CD4-positive, alpha-beta T cell treated with Interferon gamma for 1 hour (primary cell): ENCODE data around the gene SENP7.
A peak's percentile ranks its signal among the peaks of the same experiment; 100 is the strongest.
"Not testable (repeated sequence)": the region's sequence is repeated elsewhere in the genome, so short reads cannot be mapped to it uniquely, and the experiment has no call there.

Experiments
- DNase-seq: peaks from one replicate; pipeline ENCODE4 v3.0.0-alpha.2; 2020

Gene SENP7, protein sequence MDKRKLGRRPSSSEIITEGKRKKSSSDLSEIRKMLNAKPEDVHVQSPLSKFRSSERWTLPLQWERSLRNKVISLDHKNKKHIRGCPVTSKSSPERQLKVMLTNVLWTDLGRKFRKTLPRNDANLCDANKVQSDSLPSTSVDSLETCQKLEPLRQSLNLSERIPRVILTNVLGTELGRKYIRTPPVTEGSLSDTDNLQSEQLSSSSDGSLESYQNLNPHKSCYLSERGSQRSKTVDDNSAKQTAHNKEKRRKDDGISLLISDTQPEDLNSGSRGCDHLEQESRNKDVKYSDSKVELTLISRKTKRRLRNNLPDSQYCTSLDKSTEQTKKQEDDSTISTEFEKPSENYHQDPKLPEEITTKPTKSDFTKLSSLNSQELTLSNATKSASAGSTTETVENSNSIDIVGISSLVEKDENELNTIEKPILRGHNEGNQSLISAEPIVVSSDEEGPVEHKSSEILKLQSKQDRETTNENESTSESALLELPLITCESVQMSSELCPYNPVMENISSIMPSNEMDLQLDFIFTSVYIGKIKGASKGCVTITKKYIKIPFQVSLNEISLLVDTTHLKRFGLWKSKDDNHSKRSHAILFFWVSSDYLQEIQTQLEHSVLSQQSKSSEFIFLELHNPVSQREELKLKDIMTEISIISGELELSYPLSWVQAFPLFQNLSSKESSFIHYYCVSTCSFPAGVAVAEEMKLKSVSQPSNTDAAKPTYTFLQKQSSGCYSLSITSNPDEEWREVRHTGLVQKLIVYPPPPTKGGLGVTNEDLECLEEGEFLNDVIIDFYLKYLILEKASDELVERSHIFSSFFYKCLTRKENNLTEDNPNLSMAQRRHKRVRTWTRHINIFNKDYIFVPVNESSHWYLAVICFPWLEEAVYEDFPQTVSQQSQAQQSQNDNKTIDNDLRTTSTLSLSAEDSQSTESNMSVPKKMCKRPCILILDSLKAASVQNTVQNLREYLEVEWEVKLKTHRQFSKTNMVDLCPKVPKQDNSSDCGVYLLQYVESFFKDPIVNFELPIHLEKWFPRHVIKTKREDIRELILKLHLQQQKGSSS

DNA sequence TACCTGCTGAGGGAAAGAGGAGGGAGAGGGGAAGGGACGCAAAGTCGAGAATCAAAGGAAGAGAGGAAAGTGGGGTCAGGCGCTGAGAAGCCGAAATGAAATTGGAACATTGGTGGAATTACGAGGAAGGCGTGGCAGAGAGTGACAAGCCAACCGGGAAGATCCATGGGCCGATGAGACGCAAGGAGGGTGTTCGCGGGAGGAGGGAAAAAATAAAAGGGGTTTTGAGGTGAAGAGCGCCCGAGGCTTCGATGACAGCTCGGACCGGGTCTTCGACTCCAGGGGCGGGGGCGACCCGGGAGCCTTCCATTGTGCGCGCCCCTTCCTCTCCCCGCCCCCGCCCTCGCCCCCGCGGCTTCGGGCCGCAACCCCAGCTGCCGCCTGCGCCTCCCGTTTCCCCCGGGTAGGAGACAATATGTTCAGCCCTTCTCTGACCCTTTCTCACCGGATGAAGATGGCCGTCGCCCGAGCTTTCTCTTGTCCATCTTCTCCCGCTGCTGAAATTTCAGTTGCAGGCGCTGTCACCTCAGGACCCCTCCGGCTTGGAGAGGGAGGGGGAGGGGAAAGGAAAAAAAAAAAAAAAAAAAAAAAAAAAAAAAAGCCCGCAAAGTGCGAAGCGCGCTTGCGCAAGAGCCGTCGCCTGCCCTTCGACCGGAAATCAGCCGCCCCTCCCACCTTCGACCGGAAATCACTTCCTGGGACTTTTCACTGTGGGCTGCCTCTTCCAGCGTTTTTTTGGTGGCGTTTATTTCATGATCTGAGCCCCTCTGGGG, at the start of gene SENP7:
TSS of gene SENP7 (minus strand) at position 567 of the 773 bp plus-strand sequence. CDS start at position 485, 82 bp downstream.
- peak; percentile 75 for DNase-seq

DNA sequence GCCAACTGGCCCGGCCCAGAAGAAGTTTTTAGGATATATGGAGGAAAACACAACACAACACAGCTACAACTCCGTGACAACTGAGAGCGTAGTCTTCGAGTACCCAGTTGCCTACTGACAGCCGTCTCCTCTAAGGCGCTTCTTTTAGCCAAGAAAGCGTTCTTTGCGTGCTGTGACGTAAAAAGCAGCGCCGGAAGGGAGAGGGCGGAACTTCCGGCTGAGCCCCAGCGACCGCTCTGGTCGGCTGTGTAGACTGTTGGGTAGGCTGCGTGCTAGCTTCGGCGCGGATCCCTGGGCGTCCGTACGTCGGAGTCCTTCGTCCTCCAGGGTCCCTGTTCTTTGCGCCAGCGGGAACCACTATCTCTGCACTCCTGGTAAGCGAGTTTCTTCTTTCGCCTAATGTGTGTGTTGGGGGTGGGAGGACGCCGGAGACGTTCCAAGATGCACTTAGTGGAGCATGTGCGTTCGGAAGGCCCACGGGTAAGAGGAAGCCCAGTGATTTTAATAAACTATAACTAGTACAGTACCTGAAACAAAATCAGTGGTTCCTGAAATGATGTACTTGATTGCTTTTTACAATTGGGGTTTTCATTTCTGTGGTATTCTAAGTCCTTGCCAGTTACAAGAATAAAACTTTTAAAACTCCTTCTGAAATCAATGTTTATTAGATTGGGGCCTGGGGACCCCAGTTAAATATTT, 48.8 kb upstream of the SENP7 start, which contains the start of gene TRMT10C:
TSS of gene TRMT10C (plus strand) at position 239 of the 699 bp plus-strand sequence. CDS start 2,914 bp downstream, outside the sequence.
- DNase-seq = peak; percentile 93

DNA sequence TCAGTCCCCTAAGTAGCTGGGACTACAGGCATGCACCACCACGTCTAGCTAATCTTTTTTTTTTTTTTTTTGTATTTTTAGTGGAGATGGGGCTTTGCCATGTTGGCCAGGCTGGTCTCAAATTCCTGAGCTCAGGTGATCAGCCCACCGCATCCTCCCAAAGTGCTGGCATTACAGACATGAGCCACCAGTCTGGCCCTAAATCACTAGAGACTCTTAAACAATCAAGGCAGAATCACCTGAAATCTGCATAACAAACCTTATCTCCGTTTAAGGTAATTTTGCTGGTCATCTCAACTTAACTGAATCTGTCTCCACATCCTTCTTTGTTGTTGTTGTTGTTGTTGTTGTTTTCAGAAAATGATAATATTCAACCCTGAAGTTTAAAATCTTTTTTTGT, 43.1 kb upstream of the SENP7 start:
- DNase-seq = no peak

DNA sequence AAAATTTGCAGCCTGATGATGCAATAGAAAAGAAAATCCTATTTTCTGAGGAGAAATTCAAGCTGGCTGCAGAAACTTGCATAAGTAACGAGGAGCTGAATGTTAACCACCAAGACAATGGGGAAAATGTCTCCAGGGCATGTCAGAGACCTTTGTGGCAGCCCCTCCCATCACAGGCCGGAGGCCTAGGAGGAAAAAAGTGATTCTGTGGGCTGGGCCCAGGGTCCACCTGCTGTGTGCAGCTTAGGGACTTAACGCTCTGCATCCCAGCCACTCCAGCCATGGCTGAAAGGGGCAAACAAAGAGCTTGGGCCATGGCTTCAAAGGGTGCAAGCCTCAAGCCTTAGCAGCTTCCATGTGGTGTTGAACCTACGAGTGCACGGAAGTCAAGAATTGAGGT, 40.4 kb upstream of the SENP7 start:
- not testable (repeated sequence) for DNase-seq

DNA sequence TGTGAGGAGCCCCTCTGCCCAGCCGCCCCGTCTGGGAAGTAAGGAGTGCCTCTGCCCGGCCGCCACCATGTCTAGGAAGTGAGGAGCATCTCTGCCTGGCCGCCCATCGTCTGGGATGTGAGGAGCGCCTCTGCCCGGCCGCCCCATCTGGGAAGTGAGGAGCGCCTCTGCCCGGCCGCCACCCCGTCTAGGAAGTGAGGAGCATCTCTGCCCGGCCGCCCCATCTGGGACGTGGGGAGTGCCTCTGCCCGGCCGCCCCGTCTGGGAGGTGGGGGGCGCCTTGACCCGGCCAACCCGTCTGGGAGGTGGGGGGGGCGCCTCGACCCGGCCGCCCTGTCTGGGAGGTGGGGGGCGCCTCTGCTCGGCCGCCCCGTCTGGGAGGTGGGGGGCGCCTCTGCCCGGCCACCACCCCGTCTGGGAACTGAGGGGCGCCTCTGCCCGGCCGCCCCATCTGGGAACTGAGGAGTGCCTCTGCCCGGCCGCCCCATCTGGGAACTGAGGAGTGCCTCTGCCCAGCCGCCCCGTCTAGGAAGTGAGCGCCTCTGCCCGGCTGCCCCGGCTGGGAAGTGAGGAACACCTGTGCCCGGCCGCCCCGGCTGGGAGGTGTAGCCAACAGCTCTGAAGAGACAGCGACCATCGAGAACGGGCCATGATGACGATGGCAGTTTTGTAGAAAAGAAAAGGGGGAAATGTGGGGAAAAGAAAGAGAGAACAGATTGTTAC, 38.5 kb upstream of the SENP7 start:
- DNase-seq = not testable (repeated sequence)

DNA sequence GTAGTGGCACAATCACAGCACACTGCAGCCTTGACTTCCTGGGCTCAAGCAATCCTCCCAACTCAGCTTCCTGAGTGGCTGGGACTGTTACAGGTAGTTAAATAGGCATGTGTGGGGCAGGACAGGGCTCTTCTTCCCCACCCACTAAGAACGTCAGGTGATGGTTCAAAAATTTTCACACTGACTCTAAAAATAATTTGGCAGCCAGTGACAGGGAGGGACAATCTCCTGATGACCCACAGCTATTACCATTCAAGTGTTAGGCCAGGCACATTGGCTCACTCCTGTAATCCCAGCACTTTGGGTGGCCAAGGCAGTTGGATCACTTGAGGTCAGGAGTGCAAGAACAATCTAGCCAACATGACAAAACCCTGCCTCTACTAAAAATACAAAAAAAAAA, 36.5 kb upstream of the SENP7 start:
- no peak for DNase-seq

DNA sequence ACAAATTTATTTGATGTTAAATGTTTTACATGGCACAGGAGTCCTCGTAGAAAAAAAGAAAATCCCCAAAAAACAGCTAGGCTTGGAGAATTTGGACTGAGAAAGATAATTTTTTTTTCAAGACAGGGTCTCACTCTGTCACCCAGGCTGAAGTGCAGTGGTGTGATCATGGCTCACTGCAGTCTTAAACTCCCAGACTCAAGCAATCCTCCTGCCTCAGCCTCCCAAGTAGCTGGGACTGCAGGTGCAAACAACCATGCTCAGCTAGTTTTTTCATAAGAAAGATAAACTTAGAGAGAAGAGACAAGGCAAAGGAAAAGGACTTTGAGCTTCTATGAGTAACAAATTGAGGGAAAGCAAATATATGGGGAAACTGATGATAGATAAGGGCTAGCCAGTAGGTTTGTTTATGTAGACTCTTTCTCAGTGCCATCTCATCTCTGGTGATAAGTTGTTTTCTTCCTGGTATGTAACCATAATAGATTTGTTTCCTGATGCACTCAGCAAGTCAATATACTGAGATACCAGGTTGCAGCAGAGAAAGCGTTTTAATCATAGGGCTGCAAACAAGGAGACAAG, 35.6 kb upstream of the SENP7 start:
- no peak for DNase-seq

DNA sequence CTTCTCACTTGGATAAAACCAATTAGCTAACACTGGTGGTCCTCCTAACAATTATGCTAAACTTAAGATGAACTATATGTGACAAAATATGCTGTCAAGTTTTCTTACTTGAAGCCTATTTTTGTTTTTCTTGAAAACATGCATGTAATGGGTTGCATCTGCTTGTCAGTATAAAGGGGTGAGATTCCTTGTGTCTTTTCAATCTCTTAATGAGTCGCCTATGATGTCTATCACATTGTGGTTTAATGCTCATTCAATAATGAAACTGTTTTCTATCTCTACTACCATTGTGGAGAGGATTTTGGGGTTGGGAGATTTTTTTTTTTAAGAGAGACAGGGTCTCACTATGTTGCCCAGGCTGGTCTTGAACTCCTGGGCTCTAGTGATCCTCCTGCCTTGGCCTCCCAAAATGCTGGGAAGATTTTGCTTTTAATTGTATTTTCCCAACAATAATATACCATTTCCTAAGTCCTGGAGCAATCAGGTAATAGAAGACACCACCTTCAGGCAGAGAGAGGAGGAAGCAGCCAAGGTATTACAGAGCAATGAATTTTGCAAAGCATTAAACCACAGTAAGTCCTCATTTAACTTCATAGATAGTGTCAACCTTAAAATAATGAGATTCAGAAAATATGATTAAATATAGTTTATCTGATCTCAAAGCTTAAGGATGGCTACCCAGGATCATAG, 31.3 kb upstream of the SENP7 start:
- DNase-seq = no peak

DNA sequence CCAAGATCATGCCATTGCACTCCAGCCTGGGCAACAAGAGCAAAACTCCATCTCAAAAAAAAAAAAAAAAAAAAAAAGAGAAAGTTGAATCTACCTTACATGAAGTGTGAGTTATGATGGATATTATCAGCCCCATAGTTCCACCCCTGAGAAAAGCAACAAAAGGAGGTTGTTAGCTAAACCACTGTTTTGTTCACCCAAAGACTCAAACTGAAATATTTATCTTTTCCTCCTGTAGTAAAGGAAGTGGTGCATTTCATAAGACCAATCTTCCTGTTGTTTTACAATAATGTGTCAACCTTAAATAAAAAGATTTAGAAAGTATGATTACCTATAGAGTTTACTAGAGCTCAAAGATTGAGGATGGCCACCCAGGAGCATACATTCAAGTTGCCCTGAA, 29.9 kb upstream of the SENP7 start:
- DNase-seq = no peak

DNA sequence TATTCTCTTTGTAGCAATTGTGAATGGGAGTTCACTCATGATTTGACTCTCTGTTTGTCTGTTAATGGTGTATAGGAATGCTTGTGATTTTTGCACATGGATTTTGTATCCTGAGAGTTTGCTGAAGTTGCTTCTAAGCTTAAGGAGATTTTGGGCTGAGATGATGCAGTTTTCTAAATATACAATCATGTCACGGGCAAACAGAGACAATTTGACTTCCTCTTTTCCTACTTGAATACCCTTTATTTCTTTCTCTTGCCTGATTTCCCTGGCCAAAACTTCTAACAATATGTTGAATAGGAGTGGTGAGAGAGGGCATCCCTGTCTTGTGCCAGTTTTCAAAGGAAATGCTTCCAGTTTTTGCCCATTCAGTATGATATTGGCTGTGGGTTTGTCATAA, 23.9 kb upstream of the SENP7 start:
- not testable (repeated sequence) for DNase-seq

DNA sequence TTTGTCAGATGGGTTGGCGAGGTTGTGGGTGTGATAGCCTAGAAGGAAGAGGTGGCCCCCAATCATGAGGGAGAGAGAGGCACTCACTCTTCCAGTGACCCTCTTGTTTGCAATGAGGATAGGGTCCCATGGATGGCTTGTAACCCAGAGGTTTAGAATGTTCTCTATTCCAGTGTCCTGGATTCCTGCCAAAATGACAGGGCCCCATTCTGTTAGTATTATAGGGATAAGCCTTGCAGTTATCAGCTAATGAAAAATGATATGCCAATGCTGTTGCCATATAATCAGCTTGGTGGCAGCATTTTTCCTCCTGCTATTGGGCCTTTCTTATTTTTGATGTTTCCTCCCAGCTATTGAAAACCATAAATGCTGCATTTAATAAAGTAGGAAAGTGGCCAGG, 23.3 kb upstream of the SENP7 start:
- no peak for DNase-seq

DNA sequence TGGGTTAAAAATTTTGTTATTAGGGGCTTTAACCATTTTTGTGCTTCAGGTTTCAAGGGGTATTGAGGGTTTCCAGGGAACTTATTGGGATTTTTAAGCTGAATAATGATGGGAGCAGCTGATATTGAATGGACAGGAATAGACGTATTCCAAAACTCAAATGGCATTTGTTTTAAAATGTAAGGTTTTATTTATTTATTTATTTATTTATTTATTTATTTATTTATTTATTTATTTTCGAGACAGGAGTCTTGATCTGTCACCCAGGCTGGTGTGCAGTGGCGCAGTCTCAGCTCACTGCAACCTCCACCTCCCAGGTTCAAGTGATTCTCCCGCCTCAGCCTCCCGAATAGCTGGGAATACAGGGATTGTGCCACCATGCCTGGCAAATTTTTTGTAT, 22.2 kb upstream of the SENP7 start:
- no peak for DNase-seq

DNA sequence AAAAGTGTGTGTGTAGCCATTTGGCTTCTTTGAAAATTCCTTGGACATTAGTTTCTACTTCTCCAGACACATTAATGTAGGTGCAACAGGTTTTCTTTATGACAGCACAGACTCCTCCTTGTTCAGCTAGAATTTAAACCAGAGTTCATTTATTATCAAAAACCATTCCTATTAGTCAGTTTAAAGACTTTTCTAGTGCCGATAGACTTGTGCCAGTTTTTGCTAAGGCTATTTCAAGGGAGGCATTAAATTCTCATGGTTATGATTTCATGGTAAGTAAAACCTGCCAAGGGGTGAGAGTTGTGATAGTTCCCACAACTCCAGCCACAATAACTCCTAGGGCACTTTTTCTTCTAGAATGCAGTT, 20.6 kb upstream of the SENP7 start:
- no peak for DNase-seq

DNA sequence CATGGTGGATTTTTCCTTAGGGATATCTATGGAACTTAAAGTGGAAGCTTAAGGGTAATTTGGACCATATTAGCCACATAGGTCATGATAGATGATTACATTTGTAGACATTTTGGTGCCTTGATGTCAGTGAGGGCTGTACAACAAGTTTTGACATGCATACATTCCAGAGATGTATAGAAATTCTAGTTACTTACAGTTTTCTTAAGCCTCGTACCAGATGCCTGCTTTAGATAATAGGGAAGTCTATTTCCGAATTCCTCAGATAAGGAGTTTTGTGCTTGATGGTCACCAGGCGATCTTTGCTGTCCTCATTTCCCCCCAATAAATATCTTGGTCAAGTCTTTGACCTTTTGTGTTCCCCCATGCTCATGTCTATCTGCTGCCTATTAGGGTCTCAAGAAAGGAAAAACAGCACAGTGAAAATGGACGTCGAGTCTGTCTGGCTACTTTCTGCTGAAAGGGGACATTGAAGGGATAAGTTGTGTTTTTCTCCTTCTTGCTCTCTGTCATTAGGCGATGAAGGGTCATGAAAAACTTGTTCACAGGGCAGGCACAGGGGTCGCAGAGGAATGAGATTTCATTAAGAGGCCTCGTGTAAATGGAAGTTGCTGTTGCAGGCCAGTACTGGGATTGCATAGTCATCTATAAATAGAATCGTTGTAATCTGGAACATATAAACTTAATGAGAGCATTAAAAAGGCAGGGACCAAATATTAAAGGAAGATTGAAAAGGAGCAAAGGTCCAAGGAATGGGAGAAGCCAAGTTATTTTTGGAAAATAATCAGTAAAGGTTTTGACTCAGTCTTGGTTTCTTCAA, 20.0 kb upstream of the SENP7 start:
- DNase-seq = no peak

DNA sequence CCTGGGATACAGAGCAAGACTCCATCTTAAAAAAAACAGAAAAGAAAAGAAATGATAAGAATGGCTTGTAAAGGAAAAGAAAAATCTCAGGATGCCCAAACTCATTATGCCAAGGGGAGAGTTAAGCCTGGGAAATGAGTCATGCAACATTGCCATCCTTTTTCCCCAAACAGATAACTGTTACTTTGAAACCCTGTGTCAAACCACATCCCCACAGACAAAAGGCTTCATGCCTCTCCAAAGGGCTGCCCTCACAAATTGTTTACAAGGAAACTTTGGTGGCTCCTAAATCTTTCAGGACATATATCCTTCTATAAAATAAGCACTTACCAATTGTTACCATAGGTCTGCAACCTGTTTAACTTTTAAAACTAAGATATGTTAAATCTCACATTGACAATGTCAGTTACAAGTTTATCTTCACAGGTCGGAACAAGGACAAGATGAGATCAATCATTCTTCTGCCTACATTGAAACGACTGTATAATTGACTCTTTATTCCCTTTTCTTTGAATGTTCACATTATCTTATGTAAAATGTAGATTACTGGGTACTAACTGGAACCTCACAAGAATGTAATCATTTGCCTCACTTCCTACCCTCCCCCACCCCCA, 18.6 kb upstream of the SENP7 start:
- DNase-seq = no peak

DNA sequence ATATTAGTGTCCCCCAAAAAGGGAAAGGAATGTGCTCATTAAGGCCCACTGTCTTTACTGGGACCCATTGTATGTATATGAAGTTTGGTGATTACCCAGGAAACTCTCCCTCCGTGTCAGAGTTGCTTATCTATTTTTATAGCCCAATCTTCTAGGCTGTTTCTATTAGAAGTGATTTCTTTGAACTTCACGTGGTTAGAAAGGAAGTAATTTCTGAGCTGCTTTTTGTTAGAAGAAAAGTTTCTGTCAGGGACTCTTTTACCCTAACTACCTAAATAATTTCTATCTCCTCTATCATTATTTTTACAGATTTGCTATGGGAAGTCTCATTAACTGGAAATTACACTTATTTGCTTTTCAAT, 17.7 kb upstream of the SENP7 start:
- DNase-seq = no peak

DNA sequence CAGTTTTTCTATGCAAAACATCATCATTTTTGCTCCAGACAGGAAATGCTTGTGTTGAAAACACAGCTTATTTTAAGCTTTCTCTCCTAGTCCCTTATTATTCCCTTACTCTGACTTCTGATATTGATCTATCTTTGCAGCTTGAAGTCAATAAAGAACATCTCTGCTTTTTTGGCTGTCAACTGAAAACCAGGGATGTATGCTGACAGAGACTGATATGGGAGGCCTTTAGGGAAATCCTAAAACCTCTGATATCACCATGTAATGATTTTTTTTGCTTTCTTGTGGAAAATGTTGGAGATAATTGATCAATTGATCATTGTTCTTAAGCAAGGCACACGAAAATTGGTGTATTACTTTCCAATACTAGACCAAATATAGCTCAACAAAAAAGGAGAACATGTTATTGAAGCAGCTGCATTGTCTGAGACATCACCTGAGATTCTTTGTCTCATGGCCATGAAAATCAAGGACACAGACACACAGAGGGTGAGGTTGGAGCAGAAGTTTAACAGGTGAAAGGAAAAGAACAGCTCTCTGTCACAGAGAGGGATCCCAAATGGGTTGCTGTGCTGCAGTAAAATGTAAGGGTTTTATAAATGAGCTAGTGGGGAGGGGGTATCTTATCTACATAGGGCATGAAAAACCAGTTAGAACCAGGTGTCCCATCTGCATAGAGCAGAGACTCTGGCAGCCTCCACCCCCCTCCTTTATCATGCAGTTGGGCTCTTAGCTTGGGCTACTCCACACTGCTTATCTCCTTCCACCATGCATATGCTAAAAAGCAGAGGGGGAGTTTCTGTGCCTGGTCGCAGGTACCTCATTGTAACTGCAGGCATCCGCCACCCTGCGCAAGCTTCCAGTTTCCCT, 17.0 kb upstream of the SENP7 start:
- no peak for DNase-seq

DNA sequence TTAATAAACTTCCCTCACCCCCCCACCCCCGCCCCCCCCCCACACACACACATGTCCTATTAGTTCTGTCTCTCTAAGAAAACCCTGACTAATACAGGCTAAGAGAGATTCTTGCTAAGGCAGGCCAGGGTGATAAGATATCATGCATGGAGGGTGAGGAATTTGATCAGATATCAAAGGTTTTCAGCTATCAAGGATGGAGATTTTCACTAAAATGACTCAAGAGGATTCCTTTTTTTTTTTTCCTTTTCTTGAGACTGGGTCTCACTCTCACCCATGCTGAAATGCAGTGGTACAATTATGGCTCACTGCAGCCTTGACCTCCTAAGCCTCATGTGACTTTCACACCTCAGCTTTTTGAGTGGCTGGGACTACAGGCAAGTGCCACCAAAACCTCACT, 14.9 kb upstream of the SENP7 start:
- no peak for DNase-seq
